Measurements from ENCODE around the gene STK26. TPM values are rescaled to one million over a fixed set of nuclear protein-coding genes. Genes with fewer than 3 reads are reported as not detected.
A peak's percentile ranks its signal among the peaks of the same experiment; 100 is the strongest.

Gene STK26
- total and polyA plus RNA-seq, 2 donors (not counting 1 experiment from before 2014, with no cell fraction given), result 12.4 to 32.1 TPM

- no peaks in the 10 kb centered on the region for H3K36me3 ChIP-seq (replicated peaks in 1 of 2; ENCODE audit: control extremely low read depth in 1 of 2, control insufficient read depth in 1 of 2, extremely low read depth in 1 of 2, insufficient read depth in 2 of 2, low read length in 1 of 2)
- H3K9ac ChIP-seq (ENCODE audit: low read length), result no peak overlapping the region
- Mint-ChIP-seq H3K27ac (no peak overlapping the region), H3K9me3 (ENCODE audit: insufficient read depth) (no peaks in the 10 kb centered on the region), H3K4me1 (no peaks in the 10 kb centered on the region), H3K4me3 (no peak overlapping the region), H3K27me3 (peaks cover 3% of the 10 kb centered on the region)
- no peaks in the 10 kb centered on the region for H3K4me1 ChIP-seq (ENCODE audit: control insufficient read depth in 2 of 2, insufficient read depth in 2 of 2, low read length in 2 of 2)
- 64% methylated on average over 5 of the region's 7 CpGs for WGBS (ENCODE audit: insufficient coverage)
- H3K27ac ChIP-seq (ENCODE audit: low read length in 2 of 2), result no peak overlapping the region
- no peak for TF ChIP-seq EZH2 (IDR thresholded peaks at IDR 0.05; ENCODE audit: borderline replicate concordance, insufficient read depth, low read depth, low read length, poor library complexity, severe bottlenecking)
- TF ChIP-seq CTCF (IDR thresholded peaks at IDR 0.05), result peak; percentile 67
- ChIA-PET POLR2A (interaction anchor here (0.7 kb wide), 1 partner anchor 144 kb away, joined by 3 read pairs; no protein-coding TSS in a partner anchor), CTCF (interaction anchor here (0.7 to 3.2 kb wide), 14 partner anchors 10 to 539 kb away, joined by 3 to 32 read pairs (median 5); partner anchors contain the start of gene RAP2C)
- intact Hi-C loops (cut with micrococcal nuclease), result loop anchor here (1.0 to 5.0 kb wide), 2 partner anchors 127 to 520 kb away; partner anchors contain the start of gene RAP2C
- no peaks in the 10 kb centered on the region for H3K79me2 ChIP-seq (ENCODE audit: control insufficient read depth, insufficient read depth, low read length)
- H4K20me1 ChIP-seq (ENCODE audit: control insufficient read depth, insufficient read depth, low read length, poor library complexity, severe bottlenecking), result no peaks in the 10 kb centered on the region
- H3K4me3 ChIP-seq (ENCODE audit: control extremely low read depth in 1 of 5, extremely low read depth in 1 of 5, insufficient read depth in 1 of 5, low read depth in 2 of 5, low read length in 4 of 5), result no peak overlapping the region
- no peak overlapping the region for H2AFZ ChIP-seq (ENCODE audit: insufficient read depth, low read depth, low read length, poor library complexity, severe bottlenecking)
- DNase-seq (peak; percentile 59), ATAC-seq (ENCODE audit: low read depth) (peak; percentile 65)
- no peaks in the 10 kb centered on the region for H3K27me3 ChIP-seq (replicated peaks in 1 of 4; ENCODE audit: control extremely low read depth in 1 of 4, control insufficient read depth in 3 of 4, insufficient read depth in 4 of 4, low read length in 3 of 4)
- no peak overlapping the region for H3K4me2 ChIP-seq (replicated peaks; ENCODE audit: low read depth, low read length, poor library complexity, severe bottlenecking)
- no peaks in the 10 kb centered on the region for H3K9me3 ChIP-seq (ENCODE audit: control extremely low read depth in 1 of 3, control insufficient read depth in 2 of 3, insufficient read depth in 1 of 3, low read length in 2 of 3)
Observed at GRCh38 chrX:132092439-132093065, 69.5 kb downstream of the STK26 start.

GRCh38 chrX:132093239-132093860 lies 70.2 kb downstream of the STK26 start:
- no peaks in the 10 kb centered on the region for H3K4me1 ChIP-seq (ENCODE audit: control insufficient read depth in 2 of 2, insufficient read depth in 2 of 2, low read length in 2 of 2)
- POLR2A ChIA-PET, result no interaction called here
- H3K9me3 ChIP-seq (ENCODE audit: control extremely low read depth in 1 of 3, control insufficient read depth in 2 of 3, insufficient read depth in 1 of 3, low read length in 2 of 3), result no peaks in the 10 kb centered on the region
- ATAC-seq (ENCODE audit: low read depth), result no peak
- H3K79me2 ChIP-seq (ENCODE audit: control insufficient read depth, insufficient read depth, low read length), result no peaks in the 10 kb centered on the region
- no peaks in the 10 kb centered on the region for H3K27me3 Mint-ChIP-seq
- intact Hi-C loops (cut with micrococcal nuclease), result loop anchor here (5.0 kb wide), 1 partner anchor 519 kb away; no protein-coding TSS in a partner anchor
- no peak overlapping the region for H3K27ac ChIP-seq (ENCODE audit: low read length in 2 of 2)
- no peak for DNase-seq
- H3K27me3 ChIP-seq (replicated peaks in 1 of 4; ENCODE audit: control extremely low read depth in 1 of 4, control insufficient read depth in 3 of 4, insufficient read depth in 4 of 4, low read length in 3 of 4), result no peaks in the 10 kb centered on the region
- CTCF ChIA-PET, result interaction anchor here (0.7 to 3.2 kb wide), 8 partner anchors 9 to 527 kb away, joined by 3 to 32 read pairs (median 5); partner anchors contain the start of gene RAP2C
- no peaks in the 10 kb centered on the region for H3K36me3 ChIP-seq (replicated peaks in 1 of 2; ENCODE audit: control extremely low read depth in 1 of 2, control insufficient read depth in 1 of 2, extremely low read depth in 1 of 2, insufficient read depth in 2 of 2, low read length in 1 of 2)
- H3K9me3 Mint-ChIP-seq (ENCODE audit: insufficient read depth), result no peaks in the 10 kb centered on the region
- no peak overlapping the region for H3K9ac ChIP-seq (ENCODE audit: low read length)
- TF ChIP-seq CTCF (IDR thresholded peaks at IDR 0.05), result no peak
- no peaks in the 10 kb centered on the region for H4K20me1 ChIP-seq (ENCODE audit: control insufficient read depth, insufficient read depth, low read length, poor library complexity, severe bottlenecking)
- no peaks in the 10 kb centered on the region for H3K4me1 Mint-ChIP-seq
- no peak overlapping the region for H3K27ac Mint-ChIP-seq
- H2AFZ ChIP-seq (ENCODE audit: insufficient read depth, low read depth, low read length, poor library complexity, severe bottlenecking), result no peak overlapping the region
- H3K4me3 ChIP-seq (ENCODE audit: control extremely low read depth in 1 of 5, extremely low read depth in 1 of 5, insufficient read depth in 1 of 5, low read depth in 2 of 5, low read length in 4 of 5), result no peak overlapping the region
- WGBS (ENCODE audit: insufficient coverage), result no CpG with 5 or more reads among the region's 4 CpGs
- no peak overlapping the region for H3K4me3 Mint-ChIP-seq
- H3K4me2 ChIP-seq (replicated peaks; ENCODE audit: low read depth, low read length, poor library complexity, severe bottlenecking), result no peak overlapping the region
